Hindlimb muscle (tissue), 1 donor: ENCODE data around the gene DCAF15. TPM values are rescaled to one million over a fixed set of nuclear protein-coding genes. Genes with fewer than 3 reads are reported as not detected.
"Not testable (repeated sequence)": the region's sequence is repeated elsewhere in the genome, so short reads cannot be mapped to it uniquely, and the experiment has no call there.

Experiments used
- DNase-seq: peaks from one replicate; pipeline ENCODE4 v3.0.0-alpha.2; 2013
- polyA plus RNA-seq: library from polyadenylated mRNA; unstranded; fragments of 120-200 nt; gene quantifications from one replicate; pipeline ENCODE4 v1.2.1, GENCODE V29; 2013; ENCODE audit not compliant: insufficient read length

Gene DCAF15
- polyA plus RNA-seq, 1 donor: 21.5 TPM

GRCh38 chr19:13959962-13960862 lies 7.9 kb downstream of the DCAF15 start:
- no peak for DNase-seq

GRCh38 chr19:13960863-13961784 lies 8.8 kb downstream of the DCAF15 start:
- DNase-seq: no peak

- DNase-seq: peak; percentile 38
Observed at GRCh38 chr19:13961826-13962698, 9.8 kb downstream of the DCAF15 start.

GRCh38 chr19:13962699-13963602 lies 10.6 kb downstream of the DCAF15 start:
- peak; percentile 70 for DNase-seq

- DNase-seq: no peak
Observed at GRCh38 chr19:13963603-13964105, 11.3 kb downstream of the DCAF15 start.

GRCh38 chr19:13964776-13965175 lies 12.5 kb downstream of the DCAF15 start:
- no peak for DNase-seq

GRCh38 chr19:13965377-13965896 lies 13.1 kb downstream of the DCAF15 start:
- no peak for DNase-seq

GRCh38 chr19:13965926-13966683 lies 13.8 kb downstream of the DCAF15 start:
- DNase-seq: no peak

- DNase-seq: no peak
Observed at GRCh38 chr19:13966684-13967128, 14.4 kb downstream of the DCAF15 start.

- DNase-seq: not testable (repeated sequence)
Observed at GRCh38 chr19:13967206-13967605, 14.9 kb downstream of the DCAF15 start.

- no peak for DNase-seq
Observed at GRCh38 chr19:13968383-13968935, 16.1 kb downstream of the DCAF15 start.

GRCh38 chr19:13968999-13969398 lies 16.7 kb downstream of the DCAF15 start:
- DNase-seq: no peak

GRCh38 chr19:13969897-13970296 lies 17.6 kb downstream of the DCAF15 start:
- no peak for DNase-seq

- DNase-seq: not testable (repeated sequence)
Observed at GRCh38 chr19:13971868-13972267, 19.6 kb downstream of the DCAF15 start.

- no peak for DNase-seq
Observed at GRCh38 chr19:13972368-13973155, 20.3 kb downstream of the DCAF15 start.

- not testable (repeated sequence) for DNase-seq
Observed at GRCh38 chr19:13973479-13973878, 21.2 kb downstream of the DCAF15 start.

- DNase-seq: no peak
Observed at GRCh38 chr19:13974073-13974472, 21.8 kb downstream of the DCAF15 start.

- no peak for DNase-seq
Observed at GRCh38 chr19:13975870-13976269, 23.6 kb downstream of the DCAF15 start.

- no peak for DNase-seq
Observed at GRCh38 chr19:13976446-13976845, 24.1 kb downstream of the DCAF15 start.
